Inflammatory macrophage (primary cell): ENCODE results near the gene ETV5.
"Not testable (repeated sequence)": the region's sequence is repeated elsewhere in the genome, so short reads cannot be mapped to it uniquely, and the experiment has no call there.

Experiments used
- DNase-seq, 2 donors: peaks; one replicate each; pipeline ENCODE4 v3.0.0-alpha.2; 2020 to 2022

ETV5 gene

GRCh38 chr3:186067360-186068242 is 41.3 kb downstream of the ETV5 start:
- no peak for DNase-seq

DNA sequence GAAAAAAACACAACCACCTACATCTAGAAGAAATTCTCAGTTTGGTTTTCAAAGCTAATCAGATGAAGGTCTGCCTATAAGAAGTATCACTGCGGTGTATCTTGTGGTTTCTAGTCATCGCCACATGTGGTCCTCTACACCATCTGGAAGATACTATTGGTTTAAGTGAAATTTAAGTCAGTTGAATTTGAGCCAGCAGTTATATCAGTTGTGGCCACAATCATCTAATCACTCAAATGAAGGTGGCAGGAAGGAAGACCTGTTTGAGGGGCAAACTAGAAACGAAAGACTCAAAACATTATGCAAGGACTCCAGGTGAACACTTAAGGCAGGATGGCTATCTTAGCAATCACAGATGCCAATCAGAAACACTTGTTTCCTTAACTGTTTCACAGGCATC is 48.7 kb downstream of the ETV5 start:
- DNase-seq: no peak

DNA sequence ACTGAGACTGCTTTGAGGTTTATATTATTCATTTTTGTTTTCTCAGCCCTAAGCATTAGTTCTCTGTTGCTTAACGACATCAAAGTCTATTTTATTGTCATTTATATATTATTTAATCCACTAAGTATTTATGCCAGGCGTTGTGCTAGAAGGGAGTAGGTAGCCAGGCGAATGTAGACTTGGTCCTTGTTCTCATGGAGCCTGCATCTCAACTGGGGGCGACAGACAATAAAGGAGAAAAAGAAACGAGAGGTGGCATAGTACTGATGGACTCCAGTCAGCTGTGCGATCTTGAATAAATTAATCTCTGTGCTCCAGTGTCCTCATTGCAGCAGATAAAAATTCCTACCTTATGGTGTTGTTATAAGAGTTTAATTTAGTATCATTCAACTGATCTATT is 49.7 kb downstream of the ETV5 start:
- DNase-seq: no peak

DNA sequence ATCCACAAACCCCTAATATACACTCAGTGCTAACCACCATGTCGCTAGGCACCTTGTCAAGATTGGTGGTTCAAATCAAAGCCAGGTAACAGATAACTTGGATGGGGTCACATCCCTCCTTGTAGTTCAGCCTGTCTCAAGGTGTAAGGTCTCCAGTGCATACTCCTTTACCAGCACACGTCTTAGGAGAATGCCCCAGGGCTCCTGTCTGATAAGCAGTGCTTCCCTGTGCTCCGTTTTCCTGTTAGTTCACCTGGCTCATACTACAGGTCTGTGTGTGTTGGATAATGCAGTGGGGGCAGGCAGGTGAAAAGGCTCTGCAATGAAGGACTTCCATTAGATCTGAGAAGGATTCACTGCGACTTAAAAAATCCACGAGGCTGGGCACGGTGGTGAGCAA is 50.7 kb downstream of the ETV5 start:
- DNase-seq: no peak

- DNase-seq: peak in 1 of 2 donors; percentile 8
Measured at GRCh38 chr3:186057594-186057993, 51.3 kb downstream of the ETV5 start.

- DNase-seq: no peak
Measured at GRCh38 chr3:186054792-186055352, 54.0 kb downstream of the ETV5 start.

- no peak for DNase-seq
Measured at GRCh38 chr3:186053954-186054791, 54.7 kb downstream of the ETV5 start.

- no peak for DNase-seq
Measured at GRCh38 chr3:186052096-186052840, 56.6 kb downstream of the ETV5 start.

- DNase-seq: no peak
Measured at GRCh38 chr3:186049001-186049400, 59.9 kb downstream of the ETV5 start.

DNA sequence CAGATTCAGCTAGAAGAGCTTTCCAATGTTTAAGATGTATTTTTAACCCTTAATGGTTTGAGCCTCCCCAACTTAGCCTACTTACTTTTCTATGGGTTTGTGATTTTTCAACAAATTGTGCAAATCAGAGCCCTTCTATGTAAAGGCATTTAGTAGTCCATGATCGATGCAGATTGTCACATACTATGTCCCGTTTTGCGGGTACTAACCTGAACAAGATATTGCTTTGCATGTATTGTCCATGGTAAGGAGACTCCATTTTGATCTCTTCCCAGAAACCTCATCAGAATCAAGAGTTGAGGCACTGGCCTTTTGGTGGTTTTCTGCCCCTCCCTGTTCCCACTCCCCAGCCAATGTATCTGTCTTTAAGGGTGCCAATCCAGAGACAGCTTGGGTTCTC is 60.8 kb downstream of the ETV5 start:
- no peak for DNase-seq

DNA sequence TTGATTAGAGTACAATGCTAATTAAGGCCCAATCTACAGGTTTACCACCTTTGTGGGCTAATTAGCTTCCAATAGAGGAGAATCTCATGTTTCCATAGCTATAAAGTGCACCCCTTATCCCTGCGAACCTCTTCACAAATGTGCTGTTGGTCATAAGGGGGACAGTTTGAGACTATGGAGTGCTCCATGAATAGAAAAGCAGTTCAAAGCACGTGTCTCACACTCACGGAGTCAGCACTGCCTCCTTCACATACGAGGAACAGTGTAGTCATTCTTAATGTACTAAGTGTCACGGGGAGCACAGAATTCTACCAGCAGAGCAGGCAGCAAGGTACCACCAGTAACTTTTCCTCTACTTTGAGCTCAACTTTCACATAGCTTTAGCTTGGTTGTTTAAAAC is 62.1 kb downstream of the ETV5 start:
- DNase-seq: no peak

GRCh38 chr3:186044968-186045367 is 63.9 kb downstream of the ETV5 start:
- no peak for DNase-seq

- DNase-seq: no peak
Measured at GRCh38 chr3:186044427-186044826, 64.5 kb downstream of the ETV5 start.

GRCh38 chr3:186042521-186043202 is 66.2 kb downstream of the ETV5 start:
- DNase-seq: no peak

DNA sequence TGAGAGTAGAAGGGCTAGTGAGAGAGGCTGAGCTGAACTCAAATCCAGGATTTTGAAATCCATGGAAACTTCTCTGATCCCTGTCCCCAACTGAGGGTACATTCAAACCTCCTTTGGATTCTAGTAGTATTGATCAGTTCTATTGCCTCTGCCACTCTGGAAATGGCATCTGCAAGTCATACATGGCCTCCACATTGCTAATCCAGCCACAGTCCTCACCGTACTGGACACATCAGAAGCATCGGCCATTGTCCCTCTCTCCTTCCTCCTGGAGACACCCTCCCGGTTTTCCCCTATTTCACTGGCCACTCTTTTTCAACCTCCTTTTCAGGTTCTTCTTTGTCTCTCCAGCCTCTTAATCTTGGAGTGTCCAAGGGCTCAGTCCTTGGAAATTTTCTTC is 66.9 kb downstream of the ETV5 start:
- DNase-seq: no peak

- no peak for DNase-seq
Measured at GRCh38 chr3:186038360-186038759, 70.5 kb downstream of the ETV5 start.

- peak; percentile 53 to 83 for DNase-seq
Measured at GRCh38 chr3:186035277-186035676, 73.6 kb downstream of the ETV5 start.

DNA sequence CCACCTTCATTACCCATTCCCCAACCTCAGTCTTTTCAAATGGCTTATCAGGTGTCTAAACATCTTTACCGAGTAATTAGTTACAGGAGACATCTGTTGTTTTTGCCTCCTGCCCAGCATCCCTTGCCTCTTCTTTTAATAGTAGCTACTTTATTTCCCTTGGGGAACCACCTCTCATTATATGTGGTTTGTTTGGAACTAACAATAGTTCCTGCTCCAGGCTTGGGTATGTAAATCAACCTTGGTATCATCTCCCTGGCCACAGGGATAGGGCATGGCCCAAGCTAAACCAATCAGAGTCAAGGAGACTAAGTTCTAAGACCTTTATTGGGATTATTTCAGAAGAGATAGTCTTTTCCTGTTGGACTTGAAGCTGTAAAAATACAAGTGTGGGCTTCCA is 76.6 kb downstream of the ETV5 start:
- DNase-seq: no peak

- DNase-seq: not testable (repeated sequence)
Measured at GRCh38 chr3:186025993-186026392, 82.9 kb downstream of the ETV5 start.

DNA sequence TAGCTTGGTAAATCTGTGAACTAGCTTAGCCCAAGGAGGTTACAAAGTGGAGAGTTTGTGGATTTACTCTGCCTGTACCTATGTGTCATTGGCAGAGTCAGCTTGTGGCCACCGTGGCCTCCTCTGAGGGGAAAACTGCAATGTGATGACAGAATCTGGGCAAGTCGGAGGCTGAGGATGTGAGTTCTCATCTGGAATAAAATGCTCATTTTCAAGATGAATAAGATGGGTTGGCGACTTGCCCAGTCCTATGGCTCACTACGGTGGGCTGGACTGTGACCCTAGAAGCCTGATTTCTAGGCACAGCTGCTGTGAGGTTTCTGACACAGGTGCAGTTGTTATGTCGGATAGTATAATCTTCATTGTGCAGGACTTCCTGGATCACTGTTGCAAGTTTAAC is 83.7 kb downstream of the ETV5 start:
- no peak for DNase-seq

DNA sequence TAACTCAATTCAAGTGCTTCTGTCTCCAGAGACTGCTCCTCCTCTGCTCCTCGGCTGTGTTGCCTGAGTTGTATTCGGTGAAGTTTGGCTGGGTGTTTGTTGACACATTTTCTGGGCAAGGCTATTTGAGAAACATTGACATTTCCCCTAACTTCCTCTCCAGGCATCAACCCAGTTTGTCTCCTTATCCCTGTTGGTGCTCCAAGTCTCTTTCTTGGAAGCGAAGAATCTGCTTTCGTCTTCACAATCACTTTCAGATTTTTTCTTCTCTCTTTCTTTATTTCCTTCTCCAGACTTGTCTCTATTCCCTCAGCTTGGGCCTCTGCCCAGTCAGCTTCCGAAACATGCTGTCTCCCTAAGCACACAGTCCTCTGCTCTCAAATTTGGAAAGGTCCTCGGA is 84.7 kb downstream of the ETV5 start:
- DNase-seq: no peak

DNA sequence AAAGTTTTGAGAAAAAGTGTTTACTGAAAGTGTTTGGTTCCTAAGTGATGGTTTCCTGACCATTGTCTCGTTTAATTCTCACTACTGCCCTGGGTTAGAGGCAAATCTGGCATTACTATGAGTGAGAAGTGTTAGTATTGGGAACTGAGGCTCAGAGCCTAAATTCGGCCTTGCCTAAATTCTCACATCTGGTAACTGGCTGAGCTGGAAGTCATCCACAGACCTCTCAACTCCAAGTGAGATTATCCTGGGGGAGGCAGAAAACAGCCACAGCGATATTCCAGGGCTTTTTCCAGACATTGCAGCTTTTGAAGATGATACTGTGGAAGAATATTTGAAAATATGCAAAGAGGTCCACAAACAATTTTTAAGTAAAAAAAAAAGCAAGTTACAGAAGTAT is 86.0 kb downstream of the ETV5 start:
- DNase-seq: no peak
